PC-9 (cell line): ENCODE results near the gene KLHL18.

Experiments used
- EZH2 ChIP-seq: fragments of 200-600 bp; sonication (generic); IDR thresholded peaks from 2 replicates; pipeline ENCODE4 v1.8.0; 2017; ENCODE audit warnings: antibody characterized with exemption, low read depth
- TF ChIP-seq, protein P1 (sequence below): fragments of 200-600 bp; sonication (generic); conservative IDR thresholded peaks from 2 replicates; pipeline ENCODE4 v1.6.1; 2017; ENCODE audit warnings: mixed run types, antibody characterized with exemption, mild to moderate bottlenecking, moderate library complexity

DNA sequence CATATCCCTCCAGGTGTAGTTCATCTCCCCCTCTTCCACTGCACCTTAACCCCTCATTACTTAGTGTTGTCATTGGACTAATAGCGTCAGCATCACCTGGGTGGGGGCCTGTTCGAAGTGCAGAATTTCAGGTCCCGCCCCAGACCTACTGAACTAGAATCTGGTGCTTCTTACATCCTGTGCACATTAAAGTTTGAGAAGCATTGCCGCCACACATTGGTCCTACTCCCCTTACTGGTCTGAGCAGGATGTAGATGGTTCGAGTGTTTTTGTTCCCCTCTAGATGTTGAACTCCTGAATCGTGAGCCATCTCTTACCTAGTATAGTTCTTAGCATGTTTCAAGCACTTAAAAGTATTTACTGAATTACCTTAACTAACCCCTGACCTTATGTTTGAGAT is 13.2 kb downstream of the KLHL18 start:
- TF ChIP-seq, protein P1, sequence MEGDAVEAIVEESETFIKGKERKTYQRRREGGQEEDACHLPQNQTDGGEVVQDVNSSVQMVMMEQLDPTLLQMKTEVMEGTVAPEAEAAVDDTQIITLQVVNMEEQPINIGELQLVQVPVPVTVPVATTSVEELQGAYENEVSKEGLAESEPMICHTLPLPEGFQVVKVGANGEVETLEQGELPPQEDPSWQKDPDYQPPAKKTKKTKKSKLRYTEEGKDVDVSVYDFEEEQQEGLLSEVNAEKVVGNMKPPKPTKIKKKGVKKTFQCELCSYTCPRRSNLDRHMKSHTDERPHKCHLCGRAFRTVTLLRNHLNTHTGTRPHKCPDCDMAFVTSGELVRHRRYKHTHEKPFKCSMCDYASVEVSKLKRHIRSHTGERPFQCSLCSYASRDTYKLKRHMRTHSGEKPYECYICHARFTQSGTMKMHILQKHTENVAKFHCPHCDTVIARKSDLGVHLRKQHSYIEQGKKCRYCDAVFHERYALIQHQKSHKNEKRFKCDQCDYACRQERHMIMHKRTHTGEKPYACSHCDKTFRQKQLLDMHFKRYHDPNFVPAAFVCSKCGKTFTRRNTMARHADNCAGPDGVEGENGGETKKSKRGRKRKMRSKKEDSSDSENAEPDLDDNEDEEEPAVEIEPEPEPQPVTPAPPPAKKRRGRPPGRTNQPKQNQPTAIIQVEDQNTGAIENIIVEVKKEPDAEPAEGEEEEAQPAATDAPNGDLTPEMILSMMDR, result no peak
- TF ChIP-seq EZH2, result no peak
